Testis (tissue), 3 donors: ENCODE measurements around the gene PLGRKT. TPM values are rescaled to one million over a fixed set of nuclear protein-coding genes. Genes with fewer than 3 reads are reported as not detected.
"Not testable (repeated sequence)": the region's sequence is repeated elsewhere in the genome, so short reads cannot be mapped to it uniquely, and the experiment has no call there.

ENCODE experiments used
- DNase-seq: peaks from one replicate; pipeline ENCODE4 v3.0.0-alpha.2; 2019
- H3K27ac ChIP-seq, 2 donors: fragments of 200-600 bp; sonication (generic); one replicate each; pipeline ENCODE4 v1.5.1; 2019
- H3K27me3 ChIP-seq: fragments of 200-600 bp; sonication (generic); one replicate; pipeline ENCODE4 v1.5.1; 2019
- H3K36me3 ChIP-seq: fragments of 200-600 bp; sonication (generic); one replicate; pipeline ENCODE4 v1.5.1; 2017; ENCODE audit warnings: low read depth; ENCODE audit errors: missing control alignments
- H3K4me1 ChIP-seq: fragments of 200-600 bp; sonication (generic); one replicate; pipeline ENCODE4 v1.5.1; 2019
- H3K4me3 ChIP-seq, 2 donors: fragments of 200-600 bp; sonication (generic); one replicate each; pipeline ENCODE4 v1.5.1; 2017 to 2019
- H3K9me3 ChIP-seq: fragments of 200-600 bp; sonication (generic); one replicate; pipeline ENCODE4 v1.5.1; 2017
- CTCF ChIP-seq, 3 experiments: fragments of 450-650 bp in 2 of 3; fragments of 200-600 bp in 1 of 3; sonication (generic) in 1 of 3; IDR thresholded peaks; one replicate each; pipeline ENCODE4 v1.5.1; 2016 to 2019; ENCODE audit warnings: antibody characterized with exemption in 3 of 3, mild to moderate bottlenecking in 2 of 3, moderate library complexity in 1 of 3
- POLR2A ChIP-seq: fragments of 450-650 bp; IDR thresholded peaks from one replicate; pipeline ENCODE4 v1.6.1; 2017; ENCODE audit warnings: antibody characterized with exemption, mild to moderate bottlenecking, moderate library complexity
- WGBS, 2 donors: methylation state at CpG; one replicate each; pipeline ENCODE4 v1.1.5; 2018; 5-methylcytosine and 5-hydroxymethylcytosine counted together
- intact Hi-C: fragments of 100-400 bp; cut with DNase I; formaldehyde crosslinking; loops from one replicate; pipeline ENCODE4 v1.15.1; 2023; ENCODE audit warnings: low total_unique reads
- polyA plus RNA-seq: library from polyadenylated mRNA; stranded (reverse); fragments of 350-450 nt; fragmentation: Illumina TruSeq; extraction: RNeasy Lipid Tissue Mini Kit (QIAGEN cat#74804); gene quantifications from one replicate; pipeline ENCODE4 v1.2.3, GENCODE V29; 2014; ENCODE audit warnings: low read depth, low replicate concordance; ENCODE audit not compliant: insufficient read depth
- total RNA-seq, 2 donors: library from RNA; depleted of rRNA; stranded (reverse); fragments of >200 nt; gene quantifications; one replicate each; pipeline ENCODE4 v1.2.3, GENCODE V29; 2016

PLGRKT gene
- total and polyA plus RNA-seq, 3 donors from 2014 or later: 7.5 to 13.4 (median 9.5) TPM

GRCh38 chr9:5436441-5436840 is 1.3 kb downstream of the PLGRKT start:
- WGBS, 2 donors: 83 to 84% methylated on average over 2 of the region's 2 CpGs
- H3K27ac ChIP-seq: no peak overlapping the region
- intact Hi-C loops: no loop called here
- no peak for TF ChIP-seq CTCF (IDR thresholded peaks at IDR 0.05)
- TF ChIP-seq POLR2A: no peak
- H3K36me3 ChIP-seq: no peaks in the 10 kb centered on the region
- no peaks in the 10 kb centered on the region for H3K9me3 ChIP-seq
- no peaks in the 10 kb centered on the region for H3K27me3 ChIP-seq
- DNase-seq: no peak
- H3K4me3 ChIP-seq: no peak overlapping the region
- H3K4me1 ChIP-seq: peaks cover 8% of the 10 kb centered on the region

DNA sequence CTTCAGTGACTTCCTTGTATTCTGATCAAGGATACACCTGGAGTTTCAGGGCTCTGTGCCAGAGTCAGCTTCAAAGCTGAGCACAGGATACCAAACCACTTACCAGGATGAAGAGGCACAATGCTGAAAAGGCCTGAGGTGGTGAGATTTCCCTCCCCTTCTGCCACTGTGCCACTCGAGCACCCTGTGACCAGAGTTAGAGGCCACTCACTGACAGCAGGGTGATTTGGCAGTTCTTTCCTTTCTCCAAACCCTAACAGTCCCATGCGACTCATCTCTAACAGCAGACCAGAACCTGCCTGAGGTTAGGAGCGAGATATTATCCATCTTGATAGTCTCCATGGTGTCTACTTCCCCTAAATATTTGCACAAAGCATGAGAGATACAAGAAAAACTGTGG is 1.8 kb downstream of the PLGRKT start:
- no peak for DNase-seq

DNA sequence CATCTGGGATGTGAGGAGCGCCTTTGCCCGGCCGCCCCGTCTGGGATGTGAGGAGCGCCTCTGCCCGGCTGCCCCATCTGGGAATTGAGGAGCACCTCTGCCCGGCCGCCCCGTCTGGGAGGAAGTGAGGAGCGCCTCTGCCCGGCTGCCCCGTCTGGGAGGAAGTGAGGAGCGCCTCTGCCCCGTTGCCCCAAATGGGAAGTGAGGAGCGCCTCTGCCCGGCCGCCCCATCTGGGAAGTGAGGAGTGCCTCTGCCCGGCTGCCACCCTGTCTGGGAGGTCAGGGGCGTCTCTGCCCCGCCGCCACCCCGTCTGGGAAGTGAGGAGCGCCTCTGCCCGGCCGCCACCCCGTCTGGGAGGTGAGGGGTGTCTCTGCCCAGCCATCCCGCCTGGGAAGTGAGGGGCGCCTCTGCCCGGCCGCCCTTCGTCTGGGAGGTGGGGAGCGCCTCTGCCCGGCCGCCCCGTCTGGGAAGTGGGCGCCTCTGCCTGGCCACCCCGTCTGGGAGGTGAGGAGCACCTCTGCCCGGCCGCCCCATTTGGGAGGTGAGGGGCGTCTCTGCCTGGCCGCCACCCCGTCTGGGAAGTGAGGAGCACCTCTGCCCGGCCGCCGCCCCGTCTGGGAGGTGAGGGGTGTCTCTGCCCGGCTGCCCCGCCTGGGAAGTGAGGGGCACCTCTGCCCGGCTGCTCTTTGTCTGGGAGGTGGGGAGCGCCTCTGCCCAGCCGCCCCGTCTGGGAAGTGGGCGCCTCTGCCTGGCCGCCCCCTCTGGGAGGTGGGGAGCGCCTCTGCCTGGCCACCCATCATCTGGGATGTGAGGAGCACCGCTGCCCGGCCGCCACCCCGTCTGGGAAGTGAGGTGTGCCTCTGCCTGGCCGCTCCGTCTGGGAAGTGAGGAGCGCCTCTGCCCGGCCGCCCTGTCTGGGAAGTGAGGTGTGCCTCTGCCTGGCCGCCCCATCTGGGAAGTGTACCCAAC is 3.6 kb downstream of the PLGRKT start:
- H3K27me3 ChIP-seq, H3K4me3 ChIP-seq, H3K27ac ChIP-seq, intact Hi-C loops, H3K9me3 ChIP-seq, H3K4me1 ChIP-seq, H3K36me3 ChIP-seq, DNase-seq: not testable (repeated sequence)
- 89 to 94% methylated on average over 10 to 58 of the region's 65 CpGs for WGBS, 2 donors

More for the DNA sequence above, 1.8 kb downstream of the PLGRKT start:
- H3K27me3 ChIP-seq: no peaks in the 10 kb centered on the region
- no peaks in the 10 kb centered on the region for H3K9me3 ChIP-seq
- no peak overlapping the region for H3K4me3 ChIP-seq
- intact Hi-C loops: no loop called here
- TF ChIP-seq POLR2A (no peak), CTCF (IDR thresholded peaks at IDR 0.05) (no peak)
- no peak overlapping the region for H3K27ac ChIP-seq
- peaks cover 8% of the 10 kb centered on the region for H3K4me1 ChIP-seq
- WGBS, 2 donors: 89 to 94% methylated on average over 3 of the region's 3 CpGs
- no peaks in the 10 kb centered on the region for H3K36me3 ChIP-seq

DNA sequence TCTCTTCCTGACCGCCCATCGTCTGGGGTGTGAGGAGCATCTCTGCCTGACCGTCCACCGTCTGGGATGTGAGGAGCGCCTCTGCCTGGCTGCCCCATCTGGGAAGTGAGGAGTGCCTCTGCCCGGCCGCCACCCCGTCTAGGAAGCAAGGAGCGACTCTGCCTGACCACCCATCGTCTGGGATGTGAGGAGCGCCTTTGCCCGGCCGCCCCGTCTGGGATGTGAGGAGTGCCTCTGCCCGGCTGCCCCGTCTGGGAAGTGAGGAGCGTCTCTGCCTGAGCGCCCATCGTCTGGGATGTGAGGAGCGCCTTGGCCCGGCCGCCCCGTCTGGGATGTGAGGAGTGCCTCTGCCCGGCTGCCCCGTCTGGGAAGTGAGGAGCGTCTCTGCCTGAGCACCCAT is 4.4 kb downstream of the PLGRKT start:
- H3K36me3 ChIP-seq, H3K27ac ChIP-seq, H3K27me3 ChIP-seq, H3K4me1 ChIP-seq, intact Hi-C loops, H3K4me3 ChIP-seq, DNase-seq, H3K9me3 ChIP-seq: not testable (repeated sequence)
- WGBS, 2 donors: 60 to 82% methylated on average over 1 to 26 of the region's 26 CpGs

GRCh38 chr9:5432890-5433289 is 4.8 kb downstream of the PLGRKT start:
- H3K27me3 ChIP-seq, H3K27ac ChIP-seq, DNase-seq, H3K36me3 ChIP-seq, H3K4me3 ChIP-seq, intact Hi-C loops, H3K4me1 ChIP-seq, H3K9me3 ChIP-seq: not testable (repeated sequence)
- 76 to 77% methylated on average over 6 to 17 of the region's 24 CpGs for WGBS, 2 donors

- Histone ChIP-seq H3K27ac (no peak overlapping the region), H3K4me1 (no peaks in the 10 kb centered on the region), H3K4me3 (no peak overlapping the region), H3K9me3 (no peaks in the 10 kb centered on the region), H3K27me3 (no peaks in the 10 kb centered on the region), H3K36me3 (no peaks in the 10 kb centered on the region)
- 55 to 61% methylated on average over 2 to 3 of the region's 3 CpGs for WGBS, 2 donors
- intact Hi-C loops: no loop called here
- DNase-seq: no peak
- TF ChIP-seq CTCF (IDR thresholded peaks at IDR 0.05) (no peak), POLR2A (no peak)
Measured at GRCh38 chr9:5430912-5431311, 6.8 kb downstream of the PLGRKT start.
